ENCODE measurements around the gene SLC39A13. TPM values are rescaled to one million over a fixed set of nuclear protein-coding genes. Genes with fewer than 3 reads are reported as not detected.

The SLC39A13 gene
- total and polyA plus RNA-seq, 7 experiments from 2014 or later = 21.4 to 60.4 (median 40.7) TPM

DNA sequence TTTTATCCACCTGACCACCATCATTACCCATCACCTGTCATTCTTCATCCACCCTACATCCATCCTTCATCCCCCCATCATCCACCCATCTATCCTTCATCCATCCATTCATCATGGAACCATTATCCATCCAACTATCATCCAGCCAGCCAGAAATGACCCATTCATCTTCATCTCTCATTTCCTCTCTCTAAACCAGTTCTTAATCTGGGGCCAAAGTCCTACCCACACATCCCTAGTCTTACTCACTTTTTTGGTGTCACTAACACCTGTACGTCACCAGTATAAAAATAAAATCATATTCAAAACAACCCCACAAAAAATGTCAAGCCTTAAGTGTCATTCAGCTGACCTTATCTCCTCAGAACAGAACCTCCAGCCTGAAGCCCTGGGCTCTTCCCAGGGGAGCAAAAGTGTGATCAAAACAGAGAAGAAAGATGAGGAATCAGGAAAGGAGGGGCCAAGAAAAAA lies 42.3 kb upstream of the SLC39A13 start:
- Mint-ChIP-seq H3K9me3 (no peaks in the 10 kb centered on the region), H3K4me3 (no peak overlapping the region), H3K4me1 (peaks cover 3 to 14% (median 10%) of the 10 kb centered on the region in 7 donors), H3K27me3 (peaks cover 0 to 7% (median 0%) of the 10 kb centered on the region in 5 donors), H3K36me3 (no peaks in the 10 kb centered on the region), H3K27ac (no peak overlapping the region)
- ATAC-seq = no peak
- intact Hi-C loops (cut with micrococcal nuclease) = no loop called here
- no peaks in the 10 kb centered on the region for H3K9me3 ChIP-seq (ENCODE audit: control insufficient read depth in 2 of 3, low read length in 3 of 3)
- H3K27ac ChIP-seq (ENCODE audit: low read depth, low read length) = no peak overlapping the region
- DNase-seq = no peak
- ChIA-PET CTCF (no interaction called here), POLR2A (no interaction called here)
- no peaks in the 10 kb centered on the region for H3K27me3 ChIP-seq (ENCODE audit: control insufficient read depth in 2 of 2, insufficient read depth in 2 of 2, low read length in 2 of 2)
- H3K4me1 ChIP-seq (ENCODE audit: control insufficient read depth in 2 of 2, insufficient read depth in 2 of 2, low read length in 2 of 2) = no peaks in the 10 kb centered on the region
- H3K4me3 ChIP-seq (ENCODE audit: low read length) = no peak overlapping the region
- H3K36me3 ChIP-seq (ENCODE audit: control insufficient read depth in 2 of 3, insufficient read depth in 3 of 3, low read length in 3 of 3) = no peaks in the 10 kb centered on the region

GRCh38 chr11:47369676-47370075 lies 38.7 kb upstream of the SLC39A13 start:
- no peak for ATAC-seq
- peaks cover 0 to 7% (median 0%) of the 10 kb centered on the region in 5 donors for H3K27me3 Mint-ChIP-seq
- DNase-seq = no peak
- Histone ChIP-seq H3K4me1 (ENCODE audit: control insufficient read depth in 2 of 2, insufficient read depth in 2 of 2, low read length in 2 of 2) (peaks cover 0 to 3% of the 10 kb centered on the region in 2 donors), H3K9me3 (ENCODE audit: control insufficient read depth in 2 of 3, low read length in 3 of 3) (no peaks in the 10 kb centered on the region), H3K4me3 (ENCODE audit: low read length) (no peak overlapping the region), H3K36me3 (ENCODE audit: control insufficient read depth in 2 of 3, insufficient read depth in 3 of 3, low read length in 3 of 3) (no peaks in the 10 kb centered on the region), H3K27ac (ENCODE audit: low read depth, low read length) (no peak overlapping the region), H3K27me3 (ENCODE audit: control insufficient read depth in 2 of 2, insufficient read depth in 2 of 2, low read length in 2 of 2) (no peaks in the 10 kb centered on the region)
- peak overlapping the region in 2 of 9 donors; percentile 1 to 6 for H3K27ac Mint-ChIP-seq
- H3K4me3 Mint-ChIP-seq = no peak overlapping the region
- intact Hi-C loops (cut with micrococcal nuclease) = no loop called here
- H3K4me1 Mint-ChIP-seq = peaks cover 2 to 11% (median 9%) of the 10 kb centered on the region in 7 donors
- no peaks in the 10 kb centered on the region for H3K36me3 Mint-ChIP-seq
- H3K9me3 Mint-ChIP-seq = no peaks in the 10 kb centered on the region
- ChIA-PET POLR2A (interaction anchor here (0.7 kb wide), 1 partner anchor 87 kb away, joined by 3 read pairs; no protein-coding TSS in a partner anchor), CTCF (interaction anchor here (6.9 kb wide), 1 partner anchor 41 kb away, joined by 140 read pairs; the partner anchor contains the start of gene SLC39A13)

GRCh38 chr11:47372422-47372821 lies 36.0 kb upstream of the SLC39A13 start:
- Histone ChIP-seq H3K4me1 (ENCODE audit: control insufficient read depth in 2 of 2, insufficient read depth in 2 of 2, low read length in 2 of 2) (peaks cover 0 to 3% of the 10 kb centered on the region in 2 donors), H3K36me3 (ENCODE audit: control insufficient read depth in 2 of 3, insufficient read depth in 3 of 3, low read length in 3 of 3) (no peaks in the 10 kb centered on the region), H3K4me3 (ENCODE audit: low read length) (no peak overlapping the region), H3K27ac (ENCODE audit: low read depth, low read length) (no peak overlapping the region), H3K9me3 (ENCODE audit: control insufficient read depth in 2 of 3, low read length in 3 of 3) (no peaks in the 10 kb centered on the region), H3K27me3 (ENCODE audit: control insufficient read depth in 2 of 2, insufficient read depth in 2 of 2, low read length in 2 of 2) (no peaks in the 10 kb centered on the region)
- Mint-ChIP-seq H3K4me3 (no peak overlapping the region), H3K9me3 (no peaks in the 10 kb centered on the region), H3K4me1 (peaks cover 5 to 16% (median 9%) of the 10 kb centered on the region in 7 donors), H3K27ac (no peak overlapping the region), H3K27me3 (peaks cover 0 to 2% (median 0%) of the 10 kb centered on the region in 5 donors), H3K36me3 (no peaks in the 10 kb centered on the region)
- DNase-seq (no peak), ATAC-seq (no peak)
- CTCF ChIA-PET = interaction anchor here (0.6 to 6.9 kb wide), 7 partner anchors 10 to 50 kb away, joined by 3 to 140 read pairs (median 4); partner anchors contain the start of gene SLC39A13
- intact Hi-C loops (cut with micrococcal nuclease) = no loop called here
- POLR2A ChIA-PET = interaction anchor here (0.5 to 3.8 kb wide), 4 partner anchors 24 to 78 kb away, joined by 3 to 24 read pairs (median 4); no protein-coding TSS in a partner anchor

- ChIA-PET CTCF (interaction anchor here (0.6 to 6.9 kb wide), 19 partner anchors 8 to 196 kb away, joined by 3 to 140 read pairs (median 4); partner anchors contain the start of genes PSMC3 and SLC39A13), POLR2A (interaction anchor here (0.6 to 3.8 kb wide), 11 partner anchors 20 to 755 kb away, joined by 3 to 40 read pairs (median 6); partner anchors contain the start of genes NUP160 and SLC39A13)
- peak; percentile 84 for ATAC-seq
- Mint-ChIP-seq H3K9me3 (no peaks in the 10 kb centered on the region), H3K4me1 (peaks cover 5 to 18% (median 9%) of the 10 kb centered on the region in 7 donors), H3K36me3 (no peaks in the 10 kb centered on the region), H3K27me3 (no peaks in the 10 kb centered on the region), H3K27ac (peak overlapping the region in 3 of 9 donors; percentile 48 to 72 (median 65)), H3K4me3 (peak overlapping the region in 1 of 10 donors; percentile 51)
- H3K27ac ChIP-seq (ENCODE audit: low read depth, low read length) = no peak overlapping the region
- H3K4me3 ChIP-seq (ENCODE audit: low read length) = no peak overlapping the region
- no peaks in the 10 kb centered on the region for H3K36me3 ChIP-seq (ENCODE audit: control insufficient read depth in 2 of 3, insufficient read depth in 3 of 3, low read length in 3 of 3)
- H3K27me3 ChIP-seq (ENCODE audit: control insufficient read depth in 2 of 2, insufficient read depth in 2 of 2, low read length in 2 of 2) = no peaks in the 10 kb centered on the region
- H3K4me1 ChIP-seq (ENCODE audit: control insufficient read depth in 2 of 2, insufficient read depth in 2 of 2, low read length in 2 of 2) = peaks cover 0 to 3% of the 10 kb centered on the region in 2 donors
- no peaks in the 10 kb centered on the region for H3K9me3 ChIP-seq (ENCODE audit: control insufficient read depth in 2 of 3, low read length in 3 of 3)
- intact Hi-C loops (cut with micrococcal nuclease) = loop anchor here (1.0 kb wide), 6 partner anchors 20 to 479 kb away; partner anchors contain the start of genes SLC39A13 (in 2 of the 2) and PSMC3 (in 1 of the 2)
- DNase-seq = peak; percentile 69 to 91 (median 82)
Measured at GRCh38 chr11:47373876-47374719, 34.3 kb upstream of the SLC39A13 start.

DNA sequence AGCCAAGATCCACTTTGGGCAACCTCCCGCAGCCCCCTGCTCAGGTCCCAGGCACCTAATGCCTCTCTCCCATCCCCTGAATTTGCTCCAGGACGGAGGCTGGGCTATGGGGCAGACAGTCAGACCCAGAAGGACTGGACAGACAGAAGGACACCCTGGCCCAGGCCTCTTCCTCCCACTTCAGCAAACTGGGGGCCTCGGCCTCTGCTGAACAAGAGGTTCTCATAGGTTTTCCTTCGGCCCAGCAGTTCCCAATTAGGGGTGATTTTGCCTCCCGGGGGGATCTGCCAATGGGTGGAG lies 33.7 kb upstream of the SLC39A13 start:
- Mint-ChIP-seq H3K4me3 (no peak overlapping the region), H3K36me3 (no peaks in the 10 kb centered on the region), H3K27me3 (no peaks in the 10 kb centered on the region), H3K4me1 (peaks cover 3 to 15% (median 3%) of the 10 kb centered on the region in 7 donors), H3K9me3 (no peaks in the 10 kb centered on the region), H3K27ac (peak overlapping the region in 1 of 9 donors; percentile 11)
- Histone ChIP-seq H3K4me3 (ENCODE audit: low read length) (no peak overlapping the region), H3K36me3 (ENCODE audit: control insufficient read depth in 2 of 3, insufficient read depth in 3 of 3, low read length in 3 of 3) (no peaks in the 10 kb centered on the region), H3K9me3 (ENCODE audit: control insufficient read depth in 2 of 3, low read length in 3 of 3) (no peaks in the 10 kb centered on the region), H3K27me3 (ENCODE audit: control insufficient read depth in 2 of 2, insufficient read depth in 2 of 2, low read length in 2 of 2) (no peaks in the 10 kb centered on the region), H3K4me1 (ENCODE audit: control insufficient read depth in 2 of 2, insufficient read depth in 2 of 2, low read length in 2 of 2) (peaks cover 0 to 3% of the 10 kb centered on the region in 2 donors), H3K27ac (ENCODE audit: low read depth, low read length) (no peak overlapping the region)
- ChIA-PET POLR2A (interaction anchor here (0.6 to 3.8 kb wide), 9 partner anchors 19 to 509 kb away, joined by 3 to 40 read pairs (median 6); partner anchors contain the start of genes NUP160 and SLC39A13), CTCF (interaction anchor here (0.6 to 6.9 kb wide), 17 partner anchors 8 to 197 kb away, joined by 3 to 140 read pairs (median 5); partner anchors contain the start of genes PSMC3 and SLC39A13)
- intact Hi-C loops (cut with micrococcal nuclease) = loop anchor here (1.0 kb wide), 6 partner anchors 20 to 479 kb away; partner anchors contain the start of genes SLC39A13 (in 2 of the 2) and PSMC3 (in 1 of the 2)
- ATAC-seq (no peak), DNase-seq (no peak)

GRCh38 chr11:47375020-47375419 lies 33.4 kb upstream of the SLC39A13 start:
- H3K4me3 Mint-ChIP-seq = no peak overlapping the region
- POLR2A ChIA-PET = interaction anchor here (0.9 to 3.8 kb wide), 4 partner anchors 25 to 473 kb away, joined by 3 to 40 read pairs (median 15); partner anchors contain the start of genes NUP160 and SLC39A13
- H3K4me3 ChIP-seq (ENCODE audit: low read length) = no peak overlapping the region

More at GRCh38 chr11:47375020-47375419, 33.4 kb upstream of the SLC39A13 start:
- no peaks in the 10 kb centered on the region for H3K36me3 Mint-ChIP-seq
- H3K27me3 Mint-ChIP-seq = no peaks in the 10 kb centered on the region
- ATAC-seq = no peak
- no peaks in the 10 kb centered on the region for H3K27me3 ChIP-seq (ENCODE audit: control insufficient read depth in 2 of 2, insufficient read depth in 2 of 2, low read length in 2 of 2)
- no peaks in the 10 kb centered on the region for H3K9me3 Mint-ChIP-seq
- no peaks in the 10 kb centered on the region for H3K9me3 ChIP-seq (ENCODE audit: control insufficient read depth in 2 of 3, low read length in 3 of 3)
- H3K27ac Mint-ChIP-seq = peak overlapping the region in 2 of 9 donors; percentile 11 to 73
- intact Hi-C loops (cut with micrococcal nuclease) = no loop called here
- H3K27ac ChIP-seq (ENCODE audit: low read depth, low read length) = no peak overlapping the region
- peaks cover 0 to 12% (median 0%) of the 10 kb centered on the region in 7 donors for H3K4me1 Mint-ChIP-seq
- no peaks in the 10 kb centered on the region for H3K36me3 ChIP-seq (ENCODE audit: control insufficient read depth in 2 of 3, insufficient read depth in 3 of 3, low read length in 3 of 3)
- CTCF ChIA-PET = interaction anchor here (0.7 to 6.9 kb wide), 8 partner anchors 7 to 46 kb away, joined by 3 to 140 read pairs (median 15); partner anchors contain the start of gene SLC39A13
- H3K4me1 ChIP-seq (ENCODE audit: control insufficient read depth in 2 of 2, insufficient read depth in 2 of 2, low read length in 2 of 2) = peaks cover 0 to 3% of the 10 kb centered on the region in 2 donors
- DNase-seq = no peak

Measured in naive thymus-derived CD4-positive, alpha-beta T cell (primary cell).